ENCODE measurements around the gene MGMT. TPM values are rescaled to one million over a fixed set of nuclear protein-coding genes. Genes with fewer than 3 reads are reported as not detected.

The MGMT gene
- total RNA-seq, 2 donors from 2014 or later = 14.6 to 17.2 TPM

DNA sequence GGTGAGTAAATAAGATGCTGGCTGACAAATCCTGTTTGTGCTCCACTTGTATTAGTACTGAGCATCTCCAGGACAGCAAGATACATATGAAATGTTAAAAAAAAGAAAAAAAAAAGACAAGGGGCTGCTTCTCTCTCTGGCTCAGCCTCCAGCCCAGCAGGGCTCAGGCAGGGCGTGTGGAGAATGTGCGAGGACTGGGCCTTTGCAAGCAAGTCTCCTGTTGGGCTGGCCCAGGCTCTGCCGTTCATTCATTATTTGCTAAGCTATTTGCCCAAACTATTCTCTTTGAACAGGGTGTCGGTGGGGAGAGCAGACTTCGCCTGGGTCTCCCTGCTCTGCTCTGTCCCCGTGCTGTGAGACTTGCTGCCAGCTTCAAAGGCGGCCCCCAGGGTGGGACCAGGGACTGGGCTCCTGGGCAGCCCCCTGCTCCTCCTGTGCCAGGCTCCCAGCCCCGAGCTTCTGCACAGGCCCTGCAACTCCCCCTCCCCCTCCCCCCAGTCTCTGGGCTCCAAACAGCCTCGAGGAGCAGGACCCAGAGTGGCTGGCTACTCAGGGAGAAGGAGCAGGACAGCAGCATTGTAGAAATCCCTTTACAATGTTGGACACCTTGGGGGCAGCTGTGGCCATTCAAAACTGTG lies 25.6 kb upstream of the MGMT start:
- H3K27me3 Mint-ChIP-seq = peaks cover 48% of the 10 kb centered on the region
- H3K4me3 Mint-ChIP-seq = no peak overlapping the region
- peaks cover 3% of the 10 kb centered on the region for H3K36me3 Mint-ChIP-seq (ENCODE audit: low read depth)
- H3K9me3 ChIP-seq (ENCODE audit: control insufficient read depth, low read length, poor library complexity, severe bottlenecking) = no peaks in the 10 kb centered on the region
- DNase-seq = no peak
- no peak overlapping the region for H3K27ac Mint-ChIP-seq
- H3K4me1 Mint-ChIP-seq = no peaks in the 10 kb centered on the region
- ATAC-seq = no peak

DNA sequence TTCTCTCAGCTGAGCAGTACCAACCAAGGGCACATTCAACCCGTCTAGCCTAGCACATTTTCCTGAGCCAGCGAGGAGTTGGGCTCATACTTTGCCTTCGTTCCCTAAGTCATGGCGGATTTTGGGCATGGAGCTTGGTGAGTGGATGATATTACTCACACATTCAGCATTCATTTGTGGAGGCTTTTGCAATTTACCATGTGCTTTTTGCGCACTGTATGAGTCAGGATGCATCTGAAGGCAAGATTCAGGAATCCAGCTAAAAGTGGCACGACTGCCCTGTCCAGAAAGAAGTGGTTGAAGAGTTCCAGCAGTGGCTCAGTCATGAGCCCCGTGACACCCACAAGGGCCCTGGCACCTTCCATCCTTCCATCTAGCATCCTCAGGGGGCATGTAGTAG lies 24.2 kb upstream of the MGMT start:
- DNase-seq (no peak), ATAC-seq (no peak)
- H3K36me3 Mint-ChIP-seq (ENCODE audit: low read depth) = peaks cover 3% of the 10 kb centered on the region
- no peaks in the 10 kb centered on the region for H3K9me3 ChIP-seq (ENCODE audit: control insufficient read depth, low read length, poor library complexity, severe bottlenecking)
- H3K4me3 Mint-ChIP-seq = no peak overlapping the region
- H3K27me3 Mint-ChIP-seq = peaks cover 46% of the 10 kb centered on the region
- no peaks in the 10 kb centered on the region for H3K4me1 Mint-ChIP-seq
- H3K27ac Mint-ChIP-seq = no peak overlapping the region

DNA sequence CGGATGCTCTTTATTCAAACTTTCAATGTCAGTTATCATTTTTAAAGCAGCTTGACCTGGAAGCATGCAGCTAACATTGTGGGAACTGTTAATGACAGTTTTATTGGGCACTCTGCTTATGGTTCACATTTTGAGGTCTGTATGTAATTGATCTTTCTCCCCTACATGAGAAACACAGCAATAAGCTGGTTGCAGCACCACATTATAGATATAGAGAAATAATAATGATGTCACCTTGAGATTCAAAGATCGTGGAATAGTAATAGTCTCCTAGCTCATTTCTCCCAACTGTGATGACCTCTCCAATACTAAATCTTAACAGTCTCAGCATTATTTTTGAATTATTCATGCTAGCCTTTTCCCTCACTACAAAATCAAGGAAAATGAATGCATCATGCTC lies 22.7 kb upstream of the MGMT start:
- Mint-ChIP-seq H3K4me1 (no peaks in the 10 kb centered on the region), H3K27ac (no peak overlapping the region), H3K36me3 (ENCODE audit: low read depth) (peaks cover 3% of the 10 kb centered on the region), H3K27me3 (peaks cover 36% of the 10 kb centered on the region), H3K4me3 (no peak overlapping the region)
- DNase-seq (no peak), ATAC-seq (no peak)
- no peaks in the 10 kb centered on the region for H3K9me3 ChIP-seq (ENCODE audit: control insufficient read depth, low read length, poor library complexity, severe bottlenecking)

DNA sequence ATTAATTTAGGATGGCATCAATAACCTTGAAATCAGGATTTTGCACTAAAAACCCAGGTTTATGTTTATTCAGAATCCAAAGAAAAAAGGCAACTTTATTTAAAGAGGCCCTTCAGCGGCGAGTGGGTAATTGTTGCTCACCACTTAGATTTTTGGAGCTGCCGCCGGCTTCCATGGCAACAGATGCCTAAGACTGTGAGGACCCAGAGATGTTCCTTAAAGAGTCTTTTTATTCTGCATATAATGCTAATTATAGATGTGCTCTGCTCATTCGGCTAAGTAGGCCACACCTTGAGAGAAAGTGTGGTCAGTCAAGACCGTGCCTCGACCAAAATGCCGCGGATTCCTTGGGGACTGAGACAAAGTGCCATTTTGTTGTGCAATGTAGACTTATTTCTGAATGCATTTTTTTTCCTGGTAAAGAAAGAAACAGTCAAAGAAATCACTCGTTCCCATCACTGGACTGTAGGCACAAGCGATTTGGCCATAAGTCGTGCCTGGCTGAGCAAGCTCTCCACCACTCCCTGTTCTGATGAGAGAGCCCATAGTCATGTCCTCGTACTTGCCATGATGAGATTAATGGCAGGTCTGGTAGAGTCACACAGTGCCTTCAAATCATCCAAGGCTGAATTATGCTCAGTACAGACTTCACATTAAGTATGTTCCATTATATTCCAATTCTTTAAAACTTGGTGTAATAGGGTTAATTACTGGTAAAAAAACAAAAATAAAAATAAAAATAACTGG lies 21.4 kb upstream of the MGMT start:
- no peaks in the 10 kb centered on the region for H3K4me1 Mint-ChIP-seq
- H3K36me3 Mint-ChIP-seq (ENCODE audit: low read depth) = peaks cover 3% of the 10 kb centered on the region
- DNase-seq (no peak), ATAC-seq (no peak)
- peaks cover 34% of the 10 kb centered on the region for H3K27me3 Mint-ChIP-seq
- H3K4me3 Mint-ChIP-seq = no peak overlapping the region
- no peak overlapping the region for H3K27ac Mint-ChIP-seq
- no peaks in the 10 kb centered on the region for H3K9me3 ChIP-seq (ENCODE audit: control insufficient read depth, low read length, poor library complexity, severe bottlenecking)

DNA sequence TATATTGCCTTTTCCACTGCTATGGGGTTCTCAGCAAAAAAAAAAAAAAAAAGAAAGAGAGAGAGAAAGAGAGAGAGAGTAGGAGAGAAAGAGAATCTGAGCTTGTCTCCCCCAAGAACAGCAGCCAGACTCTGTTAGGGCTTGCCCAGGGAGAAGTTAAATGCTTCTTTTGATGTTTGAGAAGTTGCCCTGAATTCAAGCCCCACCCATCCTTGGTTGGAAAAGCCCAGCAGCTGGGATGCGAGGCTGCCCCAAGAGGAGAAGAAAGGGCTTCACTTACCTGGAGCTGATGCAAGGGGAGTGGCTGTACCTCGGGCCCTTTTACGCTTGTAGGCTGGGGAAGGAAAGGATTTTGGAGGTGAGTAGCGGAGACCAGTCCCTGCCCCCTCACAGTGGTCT lies 20.9 kb upstream of the MGMT start:
- DNase-seq = no peak
- H3K27ac Mint-ChIP-seq = no peak overlapping the region
- H3K9me3 ChIP-seq (ENCODE audit: control insufficient read depth, low read length, poor library complexity, severe bottlenecking) = no peaks in the 10 kb centered on the region
- H3K4me3 Mint-ChIP-seq = no peak overlapping the region
- peaks cover 3% of the 10 kb centered on the region for H3K36me3 Mint-ChIP-seq (ENCODE audit: low read depth)
- H3K27me3 Mint-ChIP-seq = peaks cover 34% of the 10 kb centered on the region
- ATAC-seq = no peak
- no peaks in the 10 kb centered on the region for H3K4me1 Mint-ChIP-seq

DNA sequence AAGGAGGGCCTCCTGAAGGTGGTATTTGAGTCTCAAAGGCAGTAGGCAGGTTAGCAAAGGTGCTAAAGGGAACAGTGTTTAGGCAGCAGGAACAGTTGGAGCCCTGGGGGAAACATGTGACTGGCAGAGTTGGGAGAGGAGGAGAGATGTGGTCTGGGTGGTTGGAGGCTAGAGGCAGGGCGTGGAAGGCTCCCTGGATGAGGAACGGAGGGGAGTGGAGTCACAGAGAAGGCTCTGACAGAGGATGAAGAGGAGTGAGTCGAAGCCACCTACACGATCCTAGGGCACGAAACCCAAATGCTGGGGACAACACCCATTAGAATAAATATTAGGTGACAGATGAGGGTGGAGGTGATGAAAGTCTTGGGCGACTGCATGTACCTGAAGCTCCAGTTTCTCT lies 19.6 kb upstream of the MGMT start:
- H3K9me3 ChIP-seq (ENCODE audit: control insufficient read depth, low read length, poor library complexity, severe bottlenecking) = no peaks in the 10 kb centered on the region
- Mint-ChIP-seq H3K4me3 (no peak overlapping the region), H3K27me3 (peaks cover 30% of the 10 kb centered on the region), H3K27ac (no peak overlapping the region), H3K36me3 (ENCODE audit: low read depth) (peaks cover 3% of the 10 kb centered on the region), H3K4me1 (no peaks in the 10 kb centered on the region)
- DNase-seq (no peak), ATAC-seq (no peak)

DNA sequence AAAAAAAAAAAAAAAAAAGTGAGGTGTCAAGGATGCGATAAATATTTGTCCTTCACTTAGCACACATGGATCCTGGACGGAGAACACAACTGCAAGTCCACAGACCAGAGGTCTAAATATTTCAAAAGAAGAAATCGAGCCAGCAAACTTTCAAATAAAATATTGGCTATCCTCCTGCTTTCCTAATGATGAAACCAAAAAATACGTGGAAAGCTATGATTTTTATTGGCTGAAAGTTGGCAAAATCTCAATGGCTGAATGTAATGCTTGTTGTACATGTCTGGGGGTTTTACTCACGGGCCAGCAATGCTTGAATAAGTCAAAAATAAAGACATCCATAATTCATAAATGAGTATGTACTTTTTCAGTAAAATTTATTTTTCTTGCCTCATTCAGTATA lies 19.0 kb upstream of the MGMT start:
- no peaks in the 10 kb centered on the region for H3K9me3 ChIP-seq (ENCODE audit: control insufficient read depth, low read length, poor library complexity, severe bottlenecking)
- H3K36me3 Mint-ChIP-seq (ENCODE audit: low read depth) = peaks cover under 1% of the 10 kb centered on the region
- H3K4me3 Mint-ChIP-seq = no peak overlapping the region
- ATAC-seq (no peak), DNase-seq (no peak)
- H3K4me1 Mint-ChIP-seq = no peaks in the 10 kb centered on the region
- H3K27ac Mint-ChIP-seq = no peak overlapping the region
- H3K27me3 Mint-ChIP-seq = peaks cover 25% of the 10 kb centered on the region

DNA sequence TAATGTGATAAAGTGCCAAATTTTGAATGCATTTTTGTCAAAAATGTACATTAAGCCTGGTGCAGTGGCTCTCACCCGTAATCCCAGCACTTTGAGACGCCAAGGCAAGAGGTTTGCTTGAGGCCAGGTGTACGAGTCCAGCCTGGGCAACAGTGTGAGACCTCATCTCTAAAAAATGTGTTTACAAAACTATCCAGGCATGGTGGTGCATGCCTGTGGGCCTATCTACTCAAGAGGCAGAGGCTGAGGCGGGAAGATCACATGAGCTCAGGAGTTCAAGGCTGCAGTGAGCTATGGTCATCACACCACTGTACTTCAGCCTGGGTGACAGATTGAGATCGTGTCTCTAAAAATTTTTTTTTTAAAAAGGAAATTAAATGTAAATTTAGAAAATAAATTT lies 18.5 kb upstream of the MGMT start:
- peaks cover 22% of the 10 kb centered on the region for H3K27me3 Mint-ChIP-seq
- H3K36me3 Mint-ChIP-seq (ENCODE audit: low read depth) = no peaks in the 10 kb centered on the region
- ATAC-seq (no peak), DNase-seq (no peak)
- no peaks in the 10 kb centered on the region for H3K4me1 Mint-ChIP-seq
- H3K27ac Mint-ChIP-seq = no peak overlapping the region
- no peak overlapping the region for H3K4me3 Mint-ChIP-seq
- H3K9me3 ChIP-seq (ENCODE audit: control insufficient read depth, low read length, poor library complexity, severe bottlenecking) = no peaks in the 10 kb centered on the region

DNA sequence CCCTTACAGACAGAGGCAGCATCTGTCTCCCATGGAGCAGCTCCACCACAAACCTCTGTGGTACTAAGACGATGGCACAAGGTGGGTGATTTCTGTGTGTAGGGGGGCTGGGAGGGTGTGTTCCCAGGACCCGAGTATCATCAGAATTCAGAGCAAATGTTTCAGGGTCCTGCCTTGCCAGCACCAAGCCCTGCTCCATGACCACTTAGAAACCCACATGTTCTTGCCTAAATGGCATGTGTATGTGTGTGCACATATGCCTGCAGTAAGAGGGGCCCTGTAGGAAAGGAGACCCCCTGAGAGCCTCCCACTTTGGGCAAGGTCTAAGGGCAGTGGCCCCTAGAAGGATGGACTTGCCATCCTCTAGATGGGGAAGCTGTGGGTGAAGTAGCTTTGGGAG lies 17.1 kb upstream of the MGMT start:
- ATAC-seq = no peak
- peak overlapping the region; percentile 12 for H3K27ac Mint-ChIP-seq
- no peak for DNase-seq
- H3K36me3 Mint-ChIP-seq (ENCODE audit: low read depth) = no peaks in the 10 kb centered on the region
- no peaks in the 10 kb centered on the region for H3K9me3 ChIP-seq (ENCODE audit: control insufficient read depth, low read length, poor library complexity, severe bottlenecking)
- H3K4me1 Mint-ChIP-seq = no peaks in the 10 kb centered on the region
- no peak overlapping the region for H3K4me3 Mint-ChIP-seq
- H3K27me3 Mint-ChIP-seq = peaks cover 15% of the 10 kb centered on the region

DNA sequence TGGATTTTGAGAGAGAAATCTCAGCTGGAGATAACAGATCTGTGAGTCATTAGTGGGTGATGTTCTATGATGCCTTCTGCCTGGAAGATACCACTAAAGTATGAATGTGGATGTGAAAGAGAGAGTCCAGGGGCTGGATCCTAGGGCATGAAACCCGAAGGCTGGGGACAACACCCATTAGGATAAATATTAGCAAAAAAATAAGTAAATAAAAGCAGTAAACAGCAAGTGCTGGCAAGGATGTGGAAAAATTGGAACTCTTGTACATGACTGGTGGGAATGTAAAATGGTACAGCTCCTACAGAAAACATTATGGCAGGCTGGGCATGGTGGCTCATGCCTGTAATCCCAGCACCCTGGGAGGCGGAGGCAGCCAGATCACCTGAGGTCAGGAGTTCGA lies 16.6 kb upstream of the MGMT start:
- Mint-ChIP-seq H3K27me3 (peaks cover 20% of the 10 kb centered on the region), H3K4me3 (no peak overlapping the region), H3K36me3 (ENCODE audit: low read depth) (no peaks in the 10 kb centered on the region), H3K4me1 (no peaks in the 10 kb centered on the region), H3K27ac (peak overlapping the region; percentile 12)
- ATAC-seq (no peak), DNase-seq (no peak)
- H3K9me3 ChIP-seq (ENCODE audit: control insufficient read depth, low read length, poor library complexity, severe bottlenecking) = no peaks in the 10 kb centered on the region

DNA sequence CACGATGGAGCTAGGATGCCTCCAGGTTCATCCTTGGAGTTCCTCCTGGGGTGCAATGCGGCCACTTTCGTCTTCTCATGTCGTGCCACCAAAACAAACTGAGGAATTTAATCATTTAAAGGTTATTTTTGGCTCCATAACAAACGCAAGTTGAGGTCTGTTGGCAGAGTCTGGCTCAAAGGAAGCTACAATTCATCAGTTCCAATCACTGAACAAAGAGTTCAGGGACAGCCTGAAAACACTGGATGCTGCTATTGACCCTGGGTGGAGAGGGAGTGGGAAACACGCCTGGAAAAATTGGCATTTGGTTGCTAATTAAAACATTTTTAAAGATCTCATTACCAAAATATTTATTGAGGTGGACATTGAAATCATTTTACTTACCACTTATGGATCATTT lies 11.4 kb upstream of the MGMT start:
- peaks cover 41% of the 10 kb centered on the region for H3K27me3 Mint-ChIP-seq

DNA sequence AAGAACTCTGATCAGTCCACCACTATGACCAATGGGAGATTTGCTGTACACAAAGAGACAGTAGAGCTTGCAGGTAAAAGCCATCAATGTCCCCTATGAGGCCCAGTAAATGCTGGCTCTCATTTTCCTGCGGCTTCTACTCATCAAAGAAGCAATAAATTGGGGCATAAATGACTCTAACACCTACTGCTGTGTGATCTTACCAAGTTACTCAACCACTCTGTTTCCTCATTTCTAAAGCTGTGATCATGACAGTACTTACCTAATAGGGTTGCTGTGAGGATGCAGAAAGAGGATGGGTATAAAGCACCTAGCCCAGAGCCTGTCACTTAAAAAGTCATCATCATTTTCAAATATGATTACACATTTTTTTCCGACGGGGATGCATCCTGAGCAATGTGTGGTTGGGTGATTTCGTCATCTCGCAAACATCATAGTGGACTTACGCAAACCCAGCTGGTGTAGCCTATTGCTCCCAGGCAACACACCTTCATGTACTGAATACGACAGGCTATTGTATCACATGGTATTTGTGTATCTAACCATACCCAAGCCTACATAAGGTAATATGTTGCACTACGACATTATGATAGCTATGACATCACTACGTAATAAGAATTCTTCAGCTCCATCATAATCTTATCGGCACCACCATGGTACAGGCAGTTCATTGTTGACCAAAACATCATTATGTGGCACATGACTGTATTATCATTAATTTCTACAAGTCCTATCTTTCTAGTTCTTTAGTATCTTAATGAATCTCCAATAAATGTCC lies 7.1 kb upstream of the MGMT start:
- Mint-ChIP-seq H3K27me3 (peaks cover 38% of the 10 kb centered on the region), H3K4me1 (no peaks in the 10 kb centered on the region), H3K27ac (no peak overlapping the region), H3K36me3 (ENCODE audit: low read depth) (peaks cover 4% of the 10 kb centered on the region), H3K4me3 (no peak overlapping the region)
- no peaks in the 10 kb centered on the region for H3K9me3 ChIP-seq (ENCODE audit: control insufficient read depth, low read length, poor library complexity, severe bottlenecking)
- DNase-seq = no peak
- no peak for ATAC-seq

More for the DNA sequence above, 11.4 kb upstream of the MGMT start:
- Mint-ChIP-seq H3K4me3 (no peak overlapping the region), H3K36me3 (ENCODE audit: low read depth) (peaks cover 4% of the 10 kb centered on the region), H3K4me1 (no peaks in the 10 kb centered on the region), H3K27ac (no peak overlapping the region)
- H3K9me3 ChIP-seq (ENCODE audit: control insufficient read depth, low read length, poor library complexity, severe bottlenecking) = no peaks in the 10 kb centered on the region
- ATAC-seq (no peak), DNase-seq (no peak)

DNA sequence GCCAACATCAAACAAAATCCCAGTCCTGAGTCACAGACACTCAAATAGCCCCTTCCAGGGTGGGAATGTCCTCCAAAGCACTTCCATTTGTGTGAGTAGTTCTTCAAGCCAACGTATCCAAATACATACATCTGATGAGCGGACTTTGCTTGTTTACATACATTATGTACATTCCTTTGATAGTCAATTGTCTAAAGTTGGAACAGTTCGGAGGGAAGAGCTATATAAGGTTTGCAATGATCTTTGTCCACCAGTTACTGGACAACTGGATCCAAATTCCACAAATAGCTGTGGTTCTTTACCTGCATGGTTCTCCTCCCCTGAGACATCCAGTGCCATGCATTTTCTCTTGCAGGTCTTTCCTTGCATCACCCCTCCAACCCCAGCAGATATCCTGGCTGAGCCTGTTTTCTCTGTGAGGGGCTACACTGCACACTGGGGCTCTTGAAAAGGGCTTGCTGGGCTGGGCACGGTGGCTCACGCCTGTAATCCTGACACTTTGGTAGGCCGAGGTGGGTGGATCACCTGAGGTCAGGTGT lies 4.7 kb upstream of the MGMT start:
- Mint-ChIP-seq H3K4me3 (no peak overlapping the region), H3K27ac (no peak overlapping the region), H3K4me1 (no peaks in the 10 kb centered on the region), H3K27me3 (peaks cover 15% of the 10 kb centered on the region), H3K36me3 (ENCODE audit: low read depth) (no peaks in the 10 kb centered on the region)
- no peaks in the 10 kb centered on the region for H3K9me3 ChIP-seq (ENCODE audit: control insufficient read depth, low read length, poor library complexity, severe bottlenecking)
- ATAC-seq = no peak
- DNase-seq = no peak
